Measurements from ENCODE around the gene BCKDK.

Gene BCKDK

DNA sequence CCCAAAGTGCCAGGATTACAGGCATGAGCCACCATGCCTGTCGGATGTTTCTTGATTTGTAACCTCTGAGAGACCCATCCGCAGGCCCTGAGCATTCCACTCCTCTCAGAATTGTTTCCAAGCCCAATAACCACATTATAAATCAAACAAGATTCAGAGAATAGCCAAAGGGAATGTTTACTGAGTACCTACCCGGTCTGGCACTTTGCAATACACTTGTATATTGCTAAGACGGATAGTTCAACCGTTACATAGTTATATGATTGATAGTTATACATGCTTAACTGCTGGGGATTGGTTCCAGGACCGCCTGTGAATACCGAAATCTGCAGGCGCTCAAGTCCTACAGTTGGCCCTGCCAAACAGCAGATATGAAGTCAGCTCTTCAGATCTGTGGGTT is 6.3 kb downstream of the BCKDK start:
- H3K4me3 ChIP-seq (replicated peaks in 1 of 2; ENCODE audit: low read depth in 2 of 2, low read length in 2 of 2): no peak overlapping the region
- TF ChIP-seq, protein P1, sequence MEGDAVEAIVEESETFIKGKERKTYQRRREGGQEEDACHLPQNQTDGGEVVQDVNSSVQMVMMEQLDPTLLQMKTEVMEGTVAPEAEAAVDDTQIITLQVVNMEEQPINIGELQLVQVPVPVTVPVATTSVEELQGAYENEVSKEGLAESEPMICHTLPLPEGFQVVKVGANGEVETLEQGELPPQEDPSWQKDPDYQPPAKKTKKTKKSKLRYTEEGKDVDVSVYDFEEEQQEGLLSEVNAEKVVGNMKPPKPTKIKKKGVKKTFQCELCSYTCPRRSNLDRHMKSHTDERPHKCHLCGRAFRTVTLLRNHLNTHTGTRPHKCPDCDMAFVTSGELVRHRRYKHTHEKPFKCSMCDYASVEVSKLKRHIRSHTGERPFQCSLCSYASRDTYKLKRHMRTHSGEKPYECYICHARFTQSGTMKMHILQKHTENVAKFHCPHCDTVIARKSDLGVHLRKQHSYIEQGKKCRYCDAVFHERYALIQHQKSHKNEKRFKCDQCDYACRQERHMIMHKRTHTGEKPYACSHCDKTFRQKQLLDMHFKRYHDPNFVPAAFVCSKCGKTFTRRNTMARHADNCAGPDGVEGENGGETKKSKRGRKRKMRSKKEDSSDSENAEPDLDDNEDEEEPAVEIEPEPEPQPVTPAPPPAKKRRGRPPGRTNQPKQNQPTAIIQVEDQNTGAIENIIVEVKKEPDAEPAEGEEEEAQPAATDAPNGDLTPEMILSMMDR (IDR thresholded peaks at IDR 0.05; ENCODE audit: low read depth, low read length): no peak
- no peak for DNase-seq (ENCODE audit: low read depth in 2 of 2)

DNA sequence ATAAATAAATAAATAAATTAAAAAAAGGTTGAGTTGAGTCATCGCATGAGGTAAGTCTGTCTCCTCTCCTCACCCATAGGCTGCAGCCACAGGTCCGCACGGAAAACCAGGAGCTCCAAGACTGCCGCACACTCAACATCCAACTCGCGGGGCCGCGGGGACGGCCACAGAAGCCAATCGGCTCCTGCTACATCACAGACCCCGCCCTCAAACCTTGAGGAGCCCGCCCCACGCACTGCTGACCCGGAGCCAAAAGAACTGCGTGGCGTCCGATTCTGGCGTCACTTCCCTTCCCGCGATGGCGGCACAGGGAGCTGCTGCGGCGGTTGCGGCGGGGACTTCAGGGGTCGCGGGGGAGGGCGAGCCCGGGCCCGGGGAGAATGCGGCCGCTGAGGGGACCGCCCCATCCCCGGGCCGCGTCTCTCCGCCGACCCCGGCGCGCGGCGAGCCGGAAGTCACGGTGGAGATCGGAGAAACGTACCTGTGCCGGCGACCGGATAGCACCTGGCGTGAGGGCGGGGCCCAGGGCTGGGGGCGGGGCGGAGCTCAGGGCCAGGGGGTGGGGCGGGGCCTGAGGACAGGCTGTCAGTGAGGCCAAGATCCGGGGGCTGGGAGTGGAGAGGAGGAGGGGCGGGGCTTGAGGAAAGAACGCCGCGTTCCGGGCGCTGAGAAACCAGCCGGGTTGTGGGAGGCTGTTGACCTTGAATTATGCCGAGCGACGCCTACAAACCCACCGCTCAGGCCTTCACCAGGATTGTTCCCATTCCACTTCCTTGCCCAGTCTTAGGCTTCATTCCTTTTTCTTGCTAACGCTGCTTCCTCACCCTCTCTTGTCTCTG is 9.4 kb downstream of the BCKDK start, which contains the start of gene KAT8:
KAT8 (plus strand) TSS at position 281 of the 839 bp plus-strand sequence; CDS start at position 299, 18 bp downstream.
- peak; percentile 99 for DNase-seq (ENCODE audit: low read depth in 2 of 2)
- TF ChIP-seq, protein P1 (IDR thresholded peaks at IDR 0.05; ENCODE audit: low read depth, low read length): no peak
- H3K4me3 ChIP-seq (replicated peaks in 1 of 2; ENCODE audit: low read depth in 2 of 2, low read length in 2 of 2): peak within 1 kb of the TSS; percentile 60 to 66

DNA sequence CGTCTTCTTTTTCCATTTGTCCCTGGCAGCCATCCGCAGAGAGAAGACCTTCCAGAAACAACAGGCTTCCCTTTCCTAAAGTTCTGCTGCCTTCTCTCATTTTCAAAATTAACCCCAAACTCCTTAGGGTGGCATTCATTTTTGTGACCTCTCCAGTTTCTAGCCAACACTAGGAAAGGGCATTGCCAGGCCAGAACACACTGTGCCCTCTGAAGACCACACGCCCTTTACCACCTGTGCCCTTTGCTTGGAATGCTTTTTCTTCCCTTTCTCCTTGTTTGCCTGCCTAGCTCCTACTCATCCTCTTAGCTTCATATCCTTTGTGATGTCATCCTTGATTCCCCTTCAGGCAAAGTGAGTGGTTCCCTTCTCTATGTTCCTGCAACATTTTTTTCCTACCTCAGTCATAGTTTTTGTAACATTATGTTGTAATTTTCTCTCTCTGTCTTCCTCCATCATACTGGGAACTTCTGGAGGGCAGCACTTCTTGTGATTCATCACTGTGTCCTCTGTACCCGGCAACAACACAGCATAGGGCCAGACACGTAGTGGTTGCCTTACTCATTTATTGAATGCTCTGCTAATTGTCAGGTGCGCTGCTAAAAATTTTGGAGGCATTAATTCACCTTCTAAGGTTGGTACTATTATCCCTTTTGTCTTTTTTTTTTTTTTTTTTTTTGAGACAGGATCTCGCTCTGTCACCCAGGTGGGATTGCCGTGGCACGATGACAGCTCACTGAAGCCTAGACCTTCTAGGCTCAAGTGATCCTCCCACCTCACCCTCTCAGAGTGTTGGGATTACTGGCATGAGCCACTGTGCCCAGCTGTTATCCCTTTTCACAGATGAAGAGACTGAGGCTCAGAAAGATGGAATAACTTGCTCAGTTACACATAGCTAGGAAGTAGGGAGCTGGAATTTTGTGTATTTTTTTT is 10.3 kb downstream of the BCKDK start:
- peak overlapping the region; percentile 60 to 66 for H3K4me3 ChIP-seq (replicated peaks in 1 of 2; ENCODE audit: low read depth in 2 of 2, low read length in 2 of 2)
- TF ChIP-seq, protein P1 (IDR thresholded peaks at IDR 0.05; ENCODE audit: low read depth, low read length): no peak
- DNase-seq (ENCODE audit: low read depth in 2 of 2): peak; percentile 65 to 91

DNA sequence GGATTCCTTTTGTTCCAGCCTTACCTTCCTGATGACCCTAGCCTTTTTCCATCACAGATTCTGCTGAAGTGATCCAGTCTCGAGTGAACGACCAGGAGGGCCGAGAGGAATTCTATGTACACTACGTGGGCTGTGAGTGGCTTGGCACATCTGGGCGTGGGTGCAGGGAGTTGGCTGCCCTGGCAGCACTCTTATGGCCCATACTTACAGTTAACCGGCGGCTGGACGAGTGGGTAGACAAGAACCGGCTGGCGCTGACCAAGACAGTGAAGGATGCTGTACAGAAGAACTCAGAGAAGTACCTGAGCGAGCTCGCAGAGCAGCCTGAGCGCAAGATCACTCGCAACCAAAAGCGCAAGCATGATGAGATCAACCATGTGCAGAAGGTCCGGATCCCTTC is 11.9 kb downstream of the BCKDK start:
- DNase-seq (ENCODE audit: low read depth in 2 of 2): no peak
- H3K4me3 ChIP-seq (replicated peaks in 1 of 2; ENCODE audit: low read depth in 2 of 2, low read length in 2 of 2): no peak overlapping the region
- TF ChIP-seq, protein P1 (IDR thresholded peaks at IDR 0.05; ENCODE audit: low read depth, low read length): no peak

DNA sequence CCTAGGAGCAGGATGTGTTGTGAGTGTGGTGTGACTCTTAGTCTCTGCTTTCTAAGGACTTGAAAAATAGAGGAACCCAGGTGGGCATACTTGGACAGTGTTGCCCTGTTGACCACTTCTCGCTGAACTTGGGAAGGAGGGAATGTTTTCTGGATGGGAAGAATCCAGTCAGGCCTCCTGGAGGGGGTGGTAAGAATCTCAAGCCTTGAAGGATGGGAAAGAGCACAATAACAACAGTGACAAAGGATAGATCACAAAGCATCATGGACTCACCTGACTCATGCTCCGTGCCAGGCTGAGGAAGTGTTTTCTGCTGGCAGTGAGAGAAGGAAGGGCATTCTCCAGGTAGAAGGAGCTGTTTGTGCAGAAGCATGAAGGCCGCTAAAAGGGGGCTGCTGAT is 17.7 kb downstream of the BCKDK start:
- no peak overlapping the region for H3K4me3 ChIP-seq (replicated peaks in 1 of 2; ENCODE audit: low read depth in 2 of 2, low read length in 2 of 2)
- TF ChIP-seq, protein P1 (IDR thresholded peaks at IDR 0.05; ENCODE audit: low read depth, low read length): no peak
- DNase-seq (ENCODE audit: low read depth in 2 of 2): no peak

DNA sequence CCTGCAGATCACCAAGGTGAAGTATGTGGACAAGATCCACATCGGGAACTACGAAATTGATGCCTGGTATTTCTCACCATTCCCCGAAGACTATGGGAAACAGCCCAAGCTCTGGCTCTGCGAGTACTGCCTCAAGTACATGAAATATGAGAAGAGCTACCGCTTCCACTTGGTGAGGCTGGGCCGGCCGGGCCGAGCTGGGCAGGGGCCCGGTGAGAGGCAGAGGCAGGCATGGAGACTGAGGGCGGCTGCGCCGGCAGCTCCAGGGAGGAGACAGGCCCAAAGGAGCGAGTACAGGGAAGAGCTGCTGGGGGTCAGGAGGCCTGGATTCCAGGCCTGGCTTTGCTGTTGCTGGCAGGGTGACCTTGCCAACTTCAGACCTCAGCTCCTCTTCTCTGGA is 19.0 kb downstream of the BCKDK start:
- H3K4me3 ChIP-seq (replicated peaks in 1 of 2; ENCODE audit: low read depth in 2 of 2, low read length in 2 of 2): no peak overlapping the region
- TF ChIP-seq, protein P1 (IDR thresholded peaks at IDR 0.05; ENCODE audit: low read depth, low read length): no peak
- no peak for DNase-seq (ENCODE audit: low read depth in 2 of 2)

Data from cardiac fibroblast (primary cell).